GM18873 (cell line): ENCODE data around the gene GET4.

ENCODE experiments used
- ATAC-seq: cut with Tn5 transposase; IDR thresholded peaks from one replicate; pipeline ENCODE4 v1.9.1; 2021; ENCODE audit warnings: mild to moderate bottlenecking, moderate library complexity, moderate number of reproducible peaks; ENCODE audit not compliant: unreplicated experiment, low FRiP score

Gene GET4

GRCh38 chr7:884191-885003, 8.0 kb downstream of the GET4 start:
- no peak for ATAC-seq

GRCh38 chr7:885261-885892, 9.0 kb downstream of the GET4 start:
- ATAC-seq = no peak

- no peak for ATAC-seq
Measured at GRCh38 chr7:885893-886625, 9.7 kb downstream of the GET4 start.

- ATAC-seq = no peak
Measured at GRCh38 chr7:886626-887487, 10.5 kb downstream of the GET4 start.

GRCh38 chr7:887488-887820, 11.1 kb downstream of the GET4 start:
- no peak for ATAC-seq

- ATAC-seq = no peak
Measured at GRCh38 chr7:888081-889024, 12.0 kb downstream of the GET4 start.

GRCh38 chr7:889025-889390, 12.7 kb downstream of the GET4 start:
- no peak for ATAC-seq

GRCh38 chr7:889391-889790, 13.0 kb downstream of the GET4 start:
- no peak for ATAC-seq

- no peak for ATAC-seq
Measured at GRCh38 chr7:890868-891267, 14.5 kb downstream of the GET4 start.

- no peak for ATAC-seq
Measured at GRCh38 chr7:891291-891690, 14.9 kb downstream of the GET4 start.

- no peak for ATAC-seq
Measured at GRCh38 chr7:891805-892204, 15.5 kb downstream of the GET4 start.

GRCh38 chr7:892648-893593, 16.6 kb downstream of the GET4 start:
- ATAC-seq = no peak

GRCh38 chr7:893686-894085, 17.3 kb downstream of the GET4 start:
- no peak for ATAC-seq

- ATAC-seq = no peak
Measured at GRCh38 chr7:894164-894867, 18.0 kb downstream of the GET4 start.

GRCh38 chr7:894927-895450, 18.6 kb downstream of the GET4 start:
- ATAC-seq = no peak

GRCh38 chr7:895451-896052, 19.2 kb downstream of the GET4 start:
- no peak for ATAC-seq

- ATAC-seq = no peak
Measured at GRCh38 chr7:896346-897075, 20.2 kb downstream of the GET4 start.
